Measurements from ENCODE around the gene SIPA1L3.

DNA sequence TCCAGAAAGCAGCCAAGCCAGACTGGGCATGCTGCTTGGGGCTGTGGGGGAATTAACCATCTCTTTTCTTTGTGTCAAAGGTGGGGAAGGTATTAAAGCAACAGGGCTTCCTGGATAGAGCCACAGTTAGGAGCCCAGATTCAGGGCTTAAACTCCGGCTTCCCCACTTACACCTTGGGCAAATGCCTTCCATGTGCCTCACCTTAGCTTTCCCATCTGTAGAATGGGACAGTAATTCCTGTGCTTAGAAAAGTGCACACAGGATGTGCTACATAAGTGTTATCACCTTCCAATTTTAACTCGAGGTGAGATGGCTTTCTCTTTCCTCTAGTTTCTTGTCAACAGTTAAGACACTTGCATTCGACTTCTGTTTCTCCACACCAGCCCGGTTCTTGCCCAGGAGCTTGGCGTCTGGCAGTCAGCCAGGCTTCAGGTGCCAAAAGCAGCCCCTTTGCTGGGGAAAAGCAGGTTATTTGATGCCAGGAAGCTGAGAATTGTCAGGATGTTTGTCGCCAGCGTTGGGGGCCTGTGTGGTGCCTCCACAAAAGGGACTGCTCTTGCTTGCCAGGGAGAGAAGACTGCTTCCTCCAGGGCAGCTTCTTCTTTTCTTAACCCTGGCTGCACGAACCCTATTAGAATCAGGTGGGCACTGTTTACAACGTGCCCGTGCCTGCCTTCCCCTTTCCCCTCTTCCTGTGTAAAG is 79.2 kb downstream of the SIPA1L3 start:
- TF ChIP-seq, protein P1, sequence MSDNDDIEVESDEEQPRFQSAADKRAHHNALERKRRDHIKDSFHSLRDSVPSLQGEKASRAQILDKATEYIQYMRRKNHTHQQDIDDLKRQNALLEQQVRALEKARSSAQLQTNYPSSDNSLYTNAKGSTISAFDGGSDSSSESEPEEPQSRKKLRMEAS (IDR thresholded peaks at IDR 0.05) = no peak
- TF ChIP-seq EGR1 (IDR thresholded peaks at IDR 0.05) = no peak
- no peak for TF ChIP-seq FOXM1 (IDR thresholded peaks at IDR 0.05; ENCODE audit: borderline replicate concordance, low read depth)

Data from Ishikawa (cell line).